ENCODE measurements around the gene AVL9.
A peak's percentile ranks its signal among the peaks of the same experiment; 100 is the strongest.
"Not testable (repeated sequence)": the region's sequence is repeated elsewhere in the genome, so short reads cannot be mapped to it uniquely, and the experiment has no call there.

AVL9 gene

DNA sequence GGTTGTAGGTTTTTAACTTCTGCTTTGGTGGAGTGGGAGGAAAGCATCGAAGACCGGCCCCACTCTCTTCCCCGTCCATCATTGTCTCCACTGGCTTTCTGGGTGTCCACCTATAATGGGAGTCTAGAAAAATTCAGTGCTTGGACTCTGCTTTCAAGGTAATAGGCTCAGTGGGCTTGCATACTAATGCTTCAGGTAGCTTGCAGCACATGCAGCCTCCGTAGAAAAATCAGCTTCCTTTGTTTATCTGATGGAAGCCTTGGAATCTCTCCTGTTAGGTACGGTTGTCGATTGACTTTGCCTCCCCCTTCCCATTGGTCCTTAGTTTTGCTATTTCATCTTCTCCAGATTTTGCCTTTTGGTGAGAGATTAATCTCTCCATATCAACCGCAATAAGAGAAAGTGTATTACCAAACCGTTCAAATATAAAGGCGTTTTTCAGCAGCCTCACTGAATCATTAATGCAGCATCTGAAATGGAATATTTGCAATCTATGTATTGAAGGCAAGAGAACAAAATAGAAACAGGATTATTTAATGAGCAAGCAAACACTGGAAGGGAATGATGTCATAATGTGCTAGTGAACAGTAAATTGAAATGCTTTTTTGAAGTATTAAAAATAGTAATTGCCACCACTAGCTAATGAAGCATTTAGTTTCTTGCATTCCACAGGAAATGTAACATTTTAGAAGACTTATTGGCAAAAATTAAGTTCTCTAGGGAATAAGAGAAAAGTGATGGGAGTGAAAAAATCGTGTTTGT lies 944 bp downstream of the AVL9 start:
- no peak for DNase-seq

DNA sequence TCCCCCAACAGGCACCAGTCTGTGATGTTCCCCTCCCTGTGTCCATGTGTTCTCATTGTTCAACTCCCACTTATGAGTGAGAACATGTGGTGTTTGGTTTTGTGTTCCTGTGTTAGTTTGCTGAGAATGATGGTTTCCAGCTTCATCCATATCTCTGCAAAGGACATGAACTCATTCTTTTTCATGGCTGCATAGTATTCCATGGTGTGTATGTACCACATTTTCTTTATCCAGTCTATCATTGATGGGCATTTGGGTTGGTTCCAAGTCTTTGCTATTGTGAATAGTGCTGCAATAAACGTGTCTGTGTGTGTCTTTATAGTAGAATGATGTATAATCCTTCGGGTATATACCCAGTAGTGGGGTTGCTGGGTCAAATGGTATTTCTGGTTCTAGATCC lies 4.5 kb downstream of the AVL9 start:
- not testable (repeated sequence) for DNase-seq

DNA sequence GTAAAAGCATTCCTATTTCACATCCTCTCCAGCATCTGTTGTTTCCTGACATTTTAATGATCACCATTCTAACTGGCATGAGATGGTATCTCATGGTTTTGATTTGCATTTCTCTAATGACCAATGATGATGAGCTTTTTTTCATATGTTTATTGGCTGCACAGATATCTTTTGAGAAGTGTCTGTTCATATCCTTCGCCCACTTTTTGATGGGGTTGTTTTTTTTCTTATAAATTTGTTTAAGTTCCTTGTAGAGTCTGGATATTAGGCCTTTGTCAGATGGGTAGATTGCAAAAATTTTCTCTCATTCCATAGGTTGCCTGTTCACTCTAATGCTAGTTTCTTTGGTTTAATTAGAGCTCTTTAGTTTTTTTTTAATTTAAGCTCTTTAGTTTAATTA lies 4.9 kb downstream of the AVL9 start:
- DNase-seq: not testable (repeated sequence)

DNA sequence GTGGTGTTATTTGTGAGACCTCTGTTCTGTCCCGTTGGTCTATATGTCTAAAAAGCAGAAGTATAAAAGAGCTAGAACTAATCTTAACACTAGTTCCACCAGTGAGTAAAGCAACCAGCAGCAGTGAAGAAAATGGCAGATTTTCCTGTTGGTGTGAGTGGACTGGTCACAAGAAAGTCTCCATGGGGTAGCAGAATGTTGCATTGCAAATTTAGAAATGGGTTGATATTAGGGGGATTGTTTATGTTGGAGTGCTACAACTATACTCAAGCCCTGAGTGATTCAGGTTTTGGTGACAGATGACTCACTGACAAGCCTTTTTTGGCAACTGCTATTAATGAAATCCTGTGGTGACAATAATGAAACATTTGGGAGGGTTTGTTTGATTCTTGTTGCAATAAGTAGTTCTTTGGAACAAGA lies 5.6 kb downstream of the AVL9 start:
- DNase-seq: peak; percentile 83

DNA sequence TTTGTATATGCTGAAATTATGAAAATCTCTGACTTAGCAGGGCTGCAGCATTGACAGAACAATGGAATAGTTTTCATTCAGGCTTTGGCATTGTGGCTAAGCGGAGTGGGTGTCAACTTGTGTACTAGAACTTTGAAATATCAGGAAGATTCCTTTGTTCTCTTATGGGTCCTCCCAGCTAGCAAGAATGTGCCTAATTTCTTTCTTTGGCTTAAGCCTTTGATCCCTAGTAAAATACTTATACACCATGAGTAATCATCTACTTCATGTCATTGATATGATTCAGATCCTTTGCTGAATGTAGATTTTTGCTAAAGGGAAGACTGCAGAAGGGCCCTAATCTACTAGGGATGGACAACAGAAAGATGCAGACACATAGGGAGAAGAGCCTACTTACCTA lies 6.2 kb downstream of the AVL9 start:
- DNase-seq: peak; percentile 85

DNA sequence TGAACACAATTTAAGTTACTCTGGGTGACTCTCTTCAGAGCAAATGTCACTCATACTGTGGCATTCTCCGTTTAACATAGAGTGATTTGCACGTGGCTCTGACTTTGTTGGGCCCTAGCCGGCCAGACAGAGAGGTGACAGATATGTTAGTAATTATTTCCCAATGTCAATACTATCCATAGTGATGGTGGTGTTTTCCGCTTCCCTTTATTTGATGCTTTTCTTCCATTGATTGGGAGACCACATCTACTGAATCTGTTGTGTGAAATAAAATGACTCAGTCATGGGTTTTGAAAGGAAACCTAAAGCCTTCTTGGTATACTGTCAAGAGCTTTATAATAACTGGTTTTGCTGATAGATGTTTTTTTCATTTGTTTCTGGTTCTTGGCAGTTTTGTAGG lies 7.4 kb downstream of the AVL9 start:
- DNase-seq: no peak

DNA sequence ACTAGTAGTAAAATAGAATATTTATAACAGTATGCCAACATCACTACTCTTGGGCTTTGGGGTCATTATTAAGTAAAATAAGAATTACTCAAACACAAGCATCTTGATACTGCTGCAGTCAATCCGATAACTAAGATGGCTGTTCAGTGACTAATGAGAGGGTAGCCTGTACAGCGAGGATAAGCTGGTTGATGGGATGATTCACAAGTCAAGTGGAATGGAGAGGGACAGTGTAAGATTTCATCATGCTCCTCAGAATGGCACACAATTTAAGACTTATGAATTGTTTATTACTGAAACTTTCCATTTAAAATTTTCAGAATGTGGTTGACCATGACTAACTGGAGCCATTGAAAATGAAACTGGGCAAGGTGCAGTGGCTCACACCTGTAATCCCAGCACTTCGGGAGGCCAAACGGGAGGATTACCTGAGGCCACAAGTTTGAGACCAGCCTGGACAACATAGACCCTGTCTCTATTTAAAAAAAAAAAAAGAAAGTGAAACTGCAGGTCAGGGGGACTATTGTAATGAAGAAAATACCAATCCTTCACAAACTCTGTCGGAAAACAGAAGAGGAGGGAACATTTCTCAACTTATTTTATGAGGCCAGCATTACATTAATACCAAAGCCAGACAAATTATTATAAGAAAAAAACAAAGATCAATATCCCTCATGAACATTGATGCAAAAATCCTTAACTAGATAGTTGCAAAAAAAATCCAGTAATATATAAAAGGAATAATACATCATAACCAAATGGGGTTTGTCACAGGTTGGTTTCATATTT lies 11.2 kb downstream of the AVL9 start:
- DNase-seq: peak; percentile 91

DNA sequence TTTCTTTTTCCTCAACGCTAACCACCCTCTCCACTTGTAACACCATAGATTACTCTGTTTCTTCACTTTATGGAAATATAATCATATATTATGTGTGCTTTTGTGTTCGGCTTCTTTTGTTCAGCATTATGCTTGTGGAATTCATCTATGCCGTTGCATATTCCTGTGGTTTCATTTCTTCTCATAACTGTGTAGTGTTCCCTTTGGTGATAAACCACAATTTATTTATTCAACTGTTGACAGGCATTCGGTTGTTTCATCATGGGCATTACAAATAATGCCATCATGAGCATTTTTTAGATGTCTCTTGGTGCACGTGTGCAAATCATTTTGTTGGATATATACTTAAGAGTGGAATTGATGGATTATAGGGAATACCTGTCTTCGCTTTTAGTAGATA lies 12.1 kb downstream of the AVL9 start:
- peak; percentile 64 for DNase-seq

DNA sequence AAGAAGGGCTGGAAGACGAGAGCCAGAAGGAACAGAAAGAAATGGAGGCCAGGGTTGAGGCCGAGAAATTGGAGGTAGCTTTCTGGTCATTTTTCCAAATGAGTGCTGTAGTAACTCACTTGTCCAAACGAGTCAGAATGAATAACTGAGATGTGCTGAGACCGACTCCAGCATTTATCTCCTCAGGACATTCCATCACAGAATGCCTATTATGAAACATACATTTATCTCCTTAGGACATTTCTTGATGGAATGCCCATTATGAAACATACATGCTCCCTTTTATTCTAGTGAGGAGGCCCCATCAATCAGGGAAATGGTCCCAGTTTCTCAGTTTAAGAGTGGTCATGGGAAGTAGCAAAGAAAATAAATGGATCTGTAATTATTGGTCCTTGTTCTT lies 16.5 kb downstream of the AVL9 start:
- no peak for DNase-seq

DNA sequence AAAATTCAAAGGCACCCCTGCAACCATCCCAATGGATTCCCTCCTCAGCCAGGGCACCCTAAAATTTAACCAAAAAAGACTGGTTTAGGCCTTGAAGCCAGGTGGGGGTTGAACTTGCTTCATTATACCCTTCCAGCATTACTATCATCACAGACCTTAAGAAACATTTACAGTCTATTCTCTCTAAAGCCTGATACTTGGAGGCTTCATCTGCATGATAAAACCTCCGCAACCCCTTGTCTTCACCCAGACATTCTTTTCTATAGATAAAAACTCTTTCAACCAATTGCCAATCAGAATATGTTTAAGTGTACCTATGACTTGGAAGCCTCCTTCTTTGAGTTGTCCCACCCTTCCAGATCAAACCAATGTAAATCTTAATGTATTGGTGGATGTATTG lies 17.9 kb downstream of the AVL9 start:
- DNase-seq: no peak

DNA sequence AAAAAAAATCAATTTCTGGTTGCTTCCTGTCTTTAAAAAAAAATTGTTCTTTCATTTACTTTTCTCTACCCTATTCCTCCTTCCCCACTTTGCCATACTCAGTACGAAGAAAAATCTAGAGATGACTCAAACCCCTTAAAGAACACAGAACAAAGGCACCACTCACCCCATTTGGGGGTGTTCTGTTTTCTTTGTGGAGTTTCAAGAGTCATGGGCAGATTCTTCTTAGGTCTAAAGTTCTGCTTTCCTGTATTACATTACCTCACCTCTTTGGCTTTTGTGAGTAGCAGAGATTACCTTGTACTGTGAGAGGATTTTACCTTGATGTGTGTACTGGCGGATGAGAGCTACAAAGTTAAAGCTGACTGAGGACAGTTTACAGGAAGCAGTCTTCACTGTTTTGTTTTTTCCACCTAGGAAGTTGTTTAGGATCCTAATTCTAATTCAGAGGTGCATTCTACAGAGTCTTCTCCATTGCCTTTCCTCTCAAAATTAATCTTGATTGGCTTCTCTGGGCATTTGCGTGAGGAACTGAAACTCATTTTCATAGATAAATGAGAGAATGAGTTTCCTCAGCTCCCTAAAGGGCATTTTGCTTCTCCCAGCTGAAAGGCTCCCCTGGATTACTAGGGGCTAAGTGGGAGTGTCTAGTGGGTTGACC lies 20.7 kb downstream of the AVL9 start:
- peak; percentile 16 for DNase-seq

DNA sequence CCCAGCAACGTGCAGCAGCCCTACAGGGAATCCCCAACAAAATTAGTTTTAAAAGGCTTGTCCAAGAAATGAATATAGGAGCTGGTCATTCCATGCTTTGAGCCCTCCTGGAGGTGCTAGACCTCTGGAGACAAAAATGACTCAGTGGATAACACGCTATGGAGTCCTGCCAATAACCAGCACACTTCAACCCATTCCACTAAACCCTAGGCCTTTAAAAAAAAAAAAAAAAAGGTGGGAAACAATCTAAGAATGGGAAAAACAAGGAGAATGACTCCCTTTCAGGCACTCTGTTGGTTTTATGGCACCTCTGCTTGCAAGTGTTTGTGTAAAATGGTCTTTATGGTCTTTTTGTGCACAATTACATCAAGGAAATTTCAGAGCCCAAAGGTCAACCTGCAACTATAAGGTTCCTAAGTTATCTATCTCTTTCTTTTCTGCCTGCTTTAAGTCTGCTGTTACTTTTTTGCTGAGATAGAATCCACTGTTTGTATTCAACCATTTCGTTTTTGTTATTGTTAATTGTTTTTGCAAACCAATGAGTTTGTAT lies 21.3 kb downstream of the AVL9 start:
- DNase-seq: peak; percentile 44

DNA sequence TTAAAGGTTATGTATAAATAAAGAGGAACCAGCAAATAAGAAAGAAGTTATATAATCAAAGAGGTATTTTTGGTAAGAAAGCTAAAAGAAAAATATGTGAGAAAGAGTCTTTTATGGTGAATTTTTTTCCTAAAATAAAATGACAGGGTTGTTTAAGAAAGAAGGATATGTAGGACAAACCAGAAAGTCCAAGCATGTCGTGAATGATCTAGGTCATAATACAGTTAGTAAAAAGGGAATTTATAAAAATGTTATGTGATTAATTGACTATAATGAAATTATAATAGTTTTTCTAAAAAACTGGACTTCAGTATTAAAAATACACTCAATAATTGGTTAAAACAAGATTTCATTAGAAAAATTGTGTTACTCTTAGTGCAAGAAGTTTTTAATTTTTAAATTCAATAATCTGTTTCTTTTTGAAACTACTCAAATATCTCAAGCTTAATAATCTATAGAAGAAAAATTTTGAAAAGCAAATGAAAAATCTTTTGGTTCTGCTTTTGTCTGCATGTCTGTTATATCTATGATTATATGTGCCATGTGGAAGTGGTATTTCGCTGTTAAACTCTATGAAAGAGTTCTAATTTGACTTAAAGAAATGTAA lies 23.3 kb downstream of the AVL9 start:
- DNase-seq: peak; percentile 67

DNA sequence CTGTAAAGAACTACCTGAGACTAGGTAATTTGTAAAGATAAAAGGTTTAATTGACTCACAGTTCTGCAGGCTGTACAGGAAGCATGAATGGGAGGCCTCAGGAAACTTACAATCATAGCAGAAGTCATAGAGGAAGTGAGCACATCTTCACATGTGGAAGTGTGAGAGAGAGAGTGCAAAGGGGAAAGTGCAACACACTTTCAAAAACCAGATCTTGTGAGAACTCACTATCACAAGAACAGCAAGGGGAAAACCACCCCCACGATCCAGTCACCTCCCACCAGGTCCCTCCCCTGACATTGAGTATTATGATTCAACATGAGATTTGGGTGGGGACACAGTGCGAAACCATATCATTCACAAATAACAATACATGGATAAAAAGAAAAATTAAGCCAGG lies 24.5 kb downstream of the AVL9 start:
- no peak for DNase-seq

DNA sequence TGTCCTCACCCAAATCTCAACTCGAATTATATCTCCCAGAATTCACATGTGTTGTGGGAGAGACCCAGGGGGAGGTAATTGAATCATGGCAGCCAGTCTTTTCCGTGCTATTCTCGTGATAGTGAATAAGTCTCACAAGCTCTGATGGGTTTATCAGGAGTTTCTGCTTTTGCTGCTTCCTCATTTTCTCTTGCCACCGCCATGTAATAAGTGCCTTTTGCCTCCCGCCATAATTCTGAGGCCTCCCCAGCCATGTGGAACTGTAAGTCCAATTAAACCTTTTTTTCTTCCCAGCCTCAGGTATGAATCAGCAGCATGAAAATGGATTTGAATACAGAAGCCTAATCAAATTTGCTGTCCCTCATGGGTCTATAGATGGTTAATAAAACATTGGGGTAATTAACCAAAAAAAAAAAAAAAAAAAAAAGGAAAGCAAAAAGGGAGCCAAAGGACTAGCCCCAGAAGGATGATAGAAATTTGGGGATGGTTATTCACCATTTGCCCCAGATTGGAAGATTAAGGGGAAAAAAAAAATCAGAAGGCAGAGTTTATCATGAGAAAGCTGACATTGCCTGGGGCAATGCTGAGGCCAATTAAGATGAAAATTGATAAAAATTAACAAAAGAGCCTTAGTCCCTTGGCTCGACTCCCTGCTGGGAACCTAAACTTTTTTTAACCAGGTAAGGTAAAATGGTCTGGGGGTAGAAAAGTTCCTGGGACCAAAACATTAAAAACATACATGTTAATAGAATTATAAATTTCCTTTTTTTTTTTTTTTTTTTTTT lies 27.6 kb downstream of the AVL9 start:
- no peak for DNase-seq

DNA sequence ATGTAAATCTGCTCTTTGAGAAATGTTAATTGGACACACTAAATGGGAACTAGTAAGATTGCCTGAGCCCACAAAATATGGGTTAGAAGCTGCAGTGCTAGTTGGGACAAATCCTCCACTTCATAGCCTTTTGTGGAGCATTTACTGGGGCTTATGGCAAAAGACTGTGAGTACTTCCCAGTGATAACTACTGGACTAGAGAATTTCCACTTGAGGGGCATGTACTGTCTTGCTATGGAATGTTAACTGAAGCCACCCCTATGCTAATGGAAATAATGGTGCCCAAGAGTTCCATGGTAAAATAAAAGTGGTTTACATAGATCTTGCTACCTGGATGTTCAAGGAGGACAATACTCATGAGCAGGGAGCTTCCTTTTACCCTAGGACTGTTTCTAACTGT lies 29.3 kb downstream of the AVL9 start:
- DNase-seq: no peak

DNA sequence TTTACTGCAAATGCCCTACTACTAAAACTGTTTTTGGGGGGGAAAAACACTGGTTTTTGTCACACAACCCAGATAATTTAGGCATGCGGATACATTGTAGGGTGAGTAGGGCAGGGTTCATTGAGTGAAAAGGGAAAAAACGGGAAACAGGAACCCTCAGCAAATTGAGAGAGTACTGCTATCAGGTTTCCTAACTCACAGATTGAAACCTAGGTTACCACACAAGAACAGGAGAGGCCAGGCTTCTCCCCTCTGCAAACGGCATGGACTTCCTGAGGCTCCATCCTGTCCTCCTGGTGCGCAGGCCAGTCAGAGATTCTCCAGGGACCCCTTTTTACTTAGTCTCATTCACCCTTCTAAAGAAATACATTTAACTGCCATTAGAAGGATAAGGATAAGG lies 30.6 kb downstream of the AVL9 start:
- no peak for DNase-seq

DNA sequence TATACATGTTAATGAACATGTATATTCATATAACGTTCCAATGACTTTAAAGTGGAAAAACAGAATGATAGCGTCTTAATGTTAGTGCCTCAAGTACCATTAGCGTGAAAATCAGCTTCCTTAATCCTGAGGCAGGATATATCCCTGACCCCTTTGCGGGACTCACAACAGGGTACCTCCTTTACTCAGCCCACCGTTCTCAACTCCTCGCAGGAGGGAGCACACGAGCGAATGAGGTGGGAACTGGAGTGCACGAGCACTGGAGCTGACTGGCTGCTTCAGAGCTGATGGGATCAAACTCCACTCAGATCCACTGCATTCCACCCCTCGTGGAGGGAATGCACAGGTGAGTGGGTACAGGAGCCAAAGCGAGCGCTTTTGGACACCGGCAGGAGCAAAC lies 36.1 kb downstream of the AVL9 start:
- no peak for DNase-seq

DNA sequence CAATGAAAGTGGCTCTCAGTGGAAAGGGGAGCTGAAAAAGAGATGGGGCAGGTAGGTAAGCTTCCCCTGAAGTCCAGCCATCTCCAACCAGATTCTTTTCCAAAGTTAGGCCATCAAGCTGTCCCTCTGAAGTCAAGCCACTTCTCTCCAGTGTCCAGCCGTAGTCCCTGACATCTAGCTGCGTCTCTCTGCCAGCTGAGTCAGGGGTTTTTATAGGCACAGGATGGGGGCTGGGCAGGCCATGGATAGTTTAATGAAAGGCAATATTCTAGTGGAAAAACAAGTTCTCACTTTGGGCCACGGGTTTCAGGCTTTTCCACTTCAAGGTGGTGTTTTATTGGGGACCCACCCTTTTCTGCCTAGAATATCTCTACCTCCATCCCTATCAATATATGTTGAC lies 36.8 kb downstream of the AVL9 start:
- DNase-seq: no peak

DNA sequence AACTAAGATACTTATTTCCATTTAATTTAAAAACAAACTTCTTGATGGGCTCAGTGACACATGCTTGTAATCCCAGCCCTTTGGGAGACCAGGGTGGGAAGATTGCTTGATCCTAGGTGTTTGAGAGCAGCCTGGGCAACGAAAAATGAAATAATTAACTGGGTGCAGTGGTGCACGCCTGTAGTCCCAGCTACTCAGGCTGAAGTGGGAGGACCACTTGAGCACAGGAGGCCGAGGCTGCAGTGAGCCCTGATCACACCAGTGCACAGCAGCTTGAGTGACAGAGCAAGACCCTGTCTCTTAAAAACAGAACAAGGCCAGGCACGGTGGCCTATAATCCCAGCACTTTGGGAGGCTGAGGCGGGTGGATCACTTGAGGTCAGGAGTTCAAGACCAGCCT lies 37.4 kb downstream of the AVL9 start:
- no peak for DNase-seq

DNA sequence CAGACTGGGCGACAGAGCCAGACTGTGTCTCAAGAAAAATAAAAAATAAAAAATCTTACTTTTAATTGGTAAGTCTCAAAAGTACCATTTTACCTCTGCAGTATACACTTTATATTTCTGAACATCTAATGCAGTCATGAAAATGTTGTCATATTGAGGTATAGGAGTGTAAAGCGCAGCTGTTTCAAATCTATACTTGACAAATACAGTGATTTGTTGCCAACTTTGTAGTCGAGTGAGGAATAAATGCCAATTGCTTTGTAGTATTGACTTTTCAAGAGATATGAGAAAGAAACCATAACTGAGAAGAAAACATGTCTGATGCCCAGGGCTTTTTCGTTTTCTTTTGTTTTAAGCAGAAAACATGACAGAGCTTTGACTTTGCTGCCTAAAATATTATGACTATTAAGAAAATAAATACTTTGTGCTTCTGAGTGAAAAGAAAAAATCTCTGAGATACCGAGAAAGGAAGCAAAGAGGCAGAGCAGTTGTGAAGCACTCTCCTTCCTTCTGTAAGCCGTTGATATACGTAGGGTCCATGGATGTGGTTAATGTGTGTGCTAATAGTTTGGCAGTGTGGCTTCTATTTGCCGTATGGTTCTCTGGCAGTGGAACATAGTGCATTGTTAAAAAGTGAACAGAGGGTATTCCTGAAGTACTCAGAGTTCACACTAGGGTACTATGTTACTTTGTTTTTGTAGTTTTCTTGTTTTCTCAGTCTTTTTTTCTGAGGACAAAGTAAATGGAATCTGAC lies 38.2 kb downstream of the AVL9 start:
- DNase-seq: no peak
